HepG2 (cell line): ENCODE measurements around the gene SERINC4. TPM values are rescaled to one million over a fixed set of nuclear protein-coding genes. Genes with fewer than 3 reads are reported as not detected.

Experiments
- ATAD3A ChIP-seq: sonication (generic); formaldehyde crosslinking; IDR thresholded peaks from 2 replicates; pipeline ENCODE4 v1.4.0; 2020; ENCODE audit warnings: missing genetic modification reagents
- CCDC6 ChIP-seq: sonication (generic); formaldehyde crosslinking; IDR thresholded peaks from 2 replicates; pipeline ENCODE4 v1.8.1; 2022; ENCODE audit warnings: mild to moderate bottlenecking, missing genetic modification reagents, moderate library complexity
- DPF2 ChIP-seq: sonication (generic); formaldehyde crosslinking; IDR thresholded peaks from 2 replicates; pipeline ENCODE4 v1.4.0; 2020; ENCODE audit warnings: mild to moderate bottlenecking, low read depth, missing genetic modification reagents, borderline replicate concordance
- GATAD2A ChIP-seq: IDR thresholded peaks from 2 replicates; pipeline ENCODE4 v1.6.1; 2016
- MAFG ChIP-seq: sonication (generic); formaldehyde crosslinking; IDR thresholded peaks from 2 replicates; pipeline ENCODE4 v1.5.1; 2020; ENCODE audit warnings: mild to moderate bottlenecking, missing genetic modification reagents
- MED8 ChIP-seq: sonication (generic); formaldehyde crosslinking; IDR thresholded peaks from 2 replicates; pipeline ENCODE4 v1.8.1; 2023; ENCODE audit warnings: mild to moderate bottlenecking, missing genetic modification reagents; ENCODE audit not compliant: insufficient replicate concordance
- NPAS2 ChIP-seq: sonication (generic); formaldehyde crosslinking; IDR thresholded peaks from 2 replicates; pipeline ENCODE4 v1.8.0; 2022; ENCODE audit warnings: mild to moderate bottlenecking, missing genetic modification reagents, borderline replicate concordance
- NR2F1 ChIP-seq, 2 experiments: fragments of 450-650 bp in 1 of 2; formaldehyde crosslinking in 1 of 2; IDR thresholded peaks; 2 replicates each; pipeline versions ENCODE4 v1.5.0 to v1.6.1; 2016 to 2020; ENCODE audit warnings: mild to moderate bottlenecking in 1 of 2, missing compliant biosample characterization in 1 of 2, missing genetic modification reagents in 1 of 2, moderate library complexity in 1 of 2
- RARG ChIP-seq: sonication (generic); formaldehyde crosslinking; IDR thresholded peaks from 2 replicates; pipeline ENCODE4 v1.4.0; 2020; ENCODE audit warnings: low read depth, mild to moderate bottlenecking, missing genetic modification reagents
- REXO4 ChIP-seq: sonication (generic); formaldehyde crosslinking; IDR thresholded peaks from 2 replicates; pipeline ENCODE4 v1.8.0; 2022; ENCODE audit warnings: missing genetic modification reagents, mild to moderate bottlenecking, borderline replicate concordance
- RFXAP ChIP-seq: sonication (generic); formaldehyde crosslinking; IDR thresholded peaks from 2 replicates; pipeline ENCODE4 v1.4.0; 2020; ENCODE audit warnings: missing genetic modification reagents, borderline replicate concordance
- SAFB2 ChIP-seq: sonication (generic); formaldehyde crosslinking; IDR thresholded peaks from 2 replicates; pipeline ENCODE4 v1.5.1; 2020; ENCODE audit warnings: missing genetic modification reagents, low read depth, mild to moderate bottlenecking, borderline replicate concordance
- SMAD9 ChIP-seq: sonication (generic); formaldehyde crosslinking; IDR thresholded peaks from 2 replicates; pipeline ENCODE4 v1.5.1; 2020; ENCODE audit warnings: mild to moderate bottlenecking, missing genetic modification reagents
- SOX6 ChIP-seq, 2 experiments: fragments of 450-650 bp in 1 of 2; sonication (generic) in 1 of 2; formaldehyde crosslinking in 1 of 2; IDR thresholded peaks; 2 replicates each; pipeline versions ENCODE4 v1.4.0 to v1.6.1; 2017 to 2020; ENCODE audit warnings: antibody characterized with exemption in 1 of 2, mild to moderate bottlenecking in 1 of 2, missing genetic modification reagents in 1 of 2
- SP5 ChIP-seq: IDR thresholded peaks from 2 replicates; pipeline ENCODE4 v1.6.1; 2016; ENCODE audit warnings: low read depth, borderline replicate concordance
- TAF1 ChIP-seq: sonication (generic); formaldehyde crosslinking; IDR thresholded peaks from 2 replicates; pipeline ENCODE4 v1.4.0; 2020; ENCODE audit warnings: missing genetic modification reagents
- TBX3 ChIP-seq: fragments of 450-650 bp; IDR thresholded peaks from 2 replicates; pipeline ENCODE4 v1.6.1; 2017; ENCODE audit warnings: antibody characterized with exemption, mild to moderate bottlenecking, inconsistent platforms, borderline replicate concordance
- ZBTB20 ChIP-seq: sonication (generic); formaldehyde crosslinking; IDR thresholded peaks from 2 replicates; pipeline ENCODE4 v1.8.1; 2023; ENCODE audit warnings: missing genetic modification reagents, low read depth, mild to moderate bottlenecking, borderline replicate concordance
- ZFP36L2 ChIP-seq: sonication (generic); formaldehyde crosslinking; IDR thresholded peaks from 2 replicates; pipeline ENCODE4 v1.4.0; 2020; ENCODE audit warnings: missing genetic modification reagents
- ZMYM2 ChIP-seq: sonication (generic); formaldehyde crosslinking; IDR thresholded peaks from 2 replicates; pipeline ENCODE4 v1.8.0; 2022; ENCODE audit warnings: mild to moderate bottlenecking, missing genetic modification reagents
- ZNF235 ChIP-seq: sonication (generic); formaldehyde crosslinking; IDR thresholded peaks from 2 replicates; pipeline ENCODE4 v1.8.1; 2023; ENCODE audit warnings: mild to moderate bottlenecking, missing genetic modification reagents, borderline replicate concordance
- ZNF891 ChIP-seq: sonication (generic); formaldehyde crosslinking; IDR thresholded peaks from 2 replicates; pipeline ENCODE4 v1.5.0; 2020; ENCODE audit warnings: mild to moderate bottlenecking, missing genetic modification reagents
- polyA plus RNA-seq, 8 experiments: library from polyadenylated mRNA; depleted of rRNA in 3 of 8; stranded (reverse) in 7 of 8; unstranded in 1 of 8; fragments of >200 nt; fragmentation: Illumina TruSeq in 4 of 8; extraction: Trizol in 4 of 8; gene quantifications; 2 replicates each; pipeline versions ENCODE4 v1.2.1 to v1.2.3, GENCODE V29; 2011 to 2016; ENCODE audit warnings: low read depth in 4 of 8, missing spikeins in 1 of 8, mixed read lengths in 1 of 8; ENCODE audit not compliant: insufficient read depth in 1 of 8
- total RNA-seq, 5 experiments: library from RNA; depleted of rRNA; stranded (reverse); fragments of >200 nt; fragmentation: Illumina TruSeq; extraction: Trizol; gene quantifications; 2 replicates each; pipeline ENCODE4 v1.2.3, GENCODE V29; 2016; ENCODE audit warnings: low read depth in 1 of 5
- TF ChIP-seq, protein P1 (sequence below): sonication (generic); formaldehyde crosslinking; IDR thresholded peaks from 2 replicates; pipeline ENCODE4 v1.5.0; 2020; ENCODE audit warnings: mild to moderate bottlenecking, missing genetic modification reagents, moderate library complexity
- TF ChIP-seq, protein P2 (sequence below): sonication (generic); formaldehyde crosslinking; IDR thresholded peaks from 2 replicates; pipeline ENCODE4 v1.8.1; 2022; ENCODE audit warnings: mild to moderate bottlenecking, missing genetic modification reagents
- TF ChIP-seq, protein P3 (sequence below): sonication (generic); formaldehyde crosslinking; IDR thresholded peaks from 2 replicates; pipeline ENCODE4 v1.5.1; 2020; ENCODE audit warnings: missing genetic modification reagents, mild to moderate bottlenecking, borderline replicate concordance

SERINC4 gene
- total and polyA plus RNA-seq, 2 of the 13 experiments (the other 11 are each of a cell fraction or from before 2014, with no cell fraction given) = not detected

DNA sequence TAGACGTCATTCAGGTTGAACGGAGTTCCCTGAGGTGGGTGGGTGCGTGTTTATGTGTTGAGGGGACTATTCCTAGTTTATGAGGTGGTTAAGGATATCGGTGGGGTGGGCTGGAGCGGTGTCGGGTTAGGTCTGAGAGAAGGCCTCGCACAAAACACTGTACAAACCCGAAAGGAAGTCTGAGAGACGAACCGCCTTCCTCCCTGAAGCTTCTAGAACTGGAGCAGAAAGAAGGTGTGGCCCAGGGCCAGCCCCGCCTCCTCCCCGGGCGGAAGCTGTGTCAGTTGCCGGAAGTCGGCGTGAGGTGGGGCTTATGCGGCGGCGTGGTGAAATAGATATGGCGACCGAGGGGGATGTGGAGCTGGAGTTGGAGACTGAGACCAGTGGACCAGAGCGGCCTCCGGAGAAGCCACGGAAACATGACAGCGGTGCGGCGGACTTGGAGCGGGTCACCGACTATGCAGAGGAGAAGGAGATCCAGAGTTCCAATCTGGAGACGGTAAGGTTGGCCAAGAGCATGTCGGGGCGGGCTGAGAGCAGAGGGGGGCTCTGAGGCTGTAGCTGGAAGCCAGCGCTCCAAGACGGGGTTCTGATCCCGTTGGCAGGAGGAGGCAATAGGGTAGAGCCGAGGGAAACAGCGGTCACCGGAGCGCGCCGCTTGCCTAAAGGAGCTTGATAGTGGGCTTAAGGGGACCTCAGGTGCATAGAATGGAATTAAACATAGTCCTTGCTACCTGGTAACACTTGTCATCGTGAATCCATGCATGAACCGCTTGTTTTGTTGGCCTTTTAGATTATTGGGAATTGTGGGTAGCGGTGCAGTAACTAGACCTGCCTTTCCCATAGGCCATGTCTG, 494 bp upstream of the SERINC4 start, which contains the start of gene HYPK (continued):
- TF ChIP-seq ZFP36L2 (CRISPR knock-in tag) (no peak; the same call in 1 of the 2 replicates), SAFB2 (no peak), MED8 (peak; percentile 44), NR2F1 (CRISPR knock-in tag; IDR thresholded peaks at IDR 0.05) (no peak), RARG (CRISPR knock-in tag) (no peak), ATAD3A (CRISPR knock-in tag) (0 out of 2 replicates have a peak, but pooled peaks have one; percentile 33), NPAS2 (CRISPR knock-in tag) (no peak), SP5 (CRISPR knock-in tag) (0 out of 2 replicates have a peak, but pooled peaks have one; percentile 26), ZNF891 (CRISPR knock-in tag) (peak; percentile 90), ZNF235 (CRISPR knock-in tag) (peak; percentile 74; the same call in 1 of the 2 replicates), MAFG (CRISPR knock-in tag) (no peak), SOX6 (IDR thresholded peaks at IDR 0.05) (no peak), SOX6 (CRISPR knock-in tag; IDR thresholded peaks at IDR 0.05) (peak; percentile 30; the same call in 1 of the 2 replicates), TBX3 (no peak), SMAD9 (CRISPR knock-in tag) (no peak), ZMYM2 (CRISPR knock-in tag) (no peak), TAF1 (peak; percentile 90), GATAD2A (CRISPR knock-in tag) (no peak; the same call in 1 of the 2 replicates), REXO4 (no peak), CCDC6 (CRISPR knock-in tag) (peak; percentile 47; the same call in 1 of the 2 replicates), DPF2 (no peak), RFXAP (CRISPR knock-in tag) (no peak), ZBTB20 (CRISPR knock-in tag) (no peak)
- TF ChIP-seq, protein P1, sequence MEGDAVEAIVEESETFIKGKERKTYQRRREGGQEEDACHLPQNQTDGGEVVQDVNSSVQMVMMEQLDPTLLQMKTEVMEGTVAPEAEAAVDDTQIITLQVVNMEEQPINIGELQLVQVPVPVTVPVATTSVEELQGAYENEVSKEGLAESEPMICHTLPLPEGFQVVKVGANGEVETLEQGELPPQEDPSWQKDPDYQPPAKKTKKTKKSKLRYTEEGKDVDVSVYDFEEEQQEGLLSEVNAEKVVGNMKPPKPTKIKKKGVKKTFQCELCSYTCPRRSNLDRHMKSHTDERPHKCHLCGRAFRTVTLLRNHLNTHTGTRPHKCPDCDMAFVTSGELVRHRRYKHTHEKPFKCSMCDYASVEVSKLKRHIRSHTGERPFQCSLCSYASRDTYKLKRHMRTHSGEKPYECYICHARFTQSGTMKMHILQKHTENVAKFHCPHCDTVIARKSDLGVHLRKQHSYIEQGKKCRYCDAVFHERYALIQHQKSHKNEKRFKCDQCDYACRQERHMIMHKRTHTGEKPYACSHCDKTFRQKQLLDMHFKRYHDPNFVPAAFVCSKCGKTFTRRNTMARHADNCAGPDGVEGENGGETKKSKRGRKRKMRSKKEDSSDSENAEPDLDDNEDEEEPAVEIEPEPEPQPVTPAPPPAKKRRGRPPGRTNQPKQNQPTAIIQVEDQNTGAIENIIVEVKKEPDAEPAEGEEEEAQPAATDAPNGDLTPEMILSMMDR (CRISPR knock-in tag) = no peak
- TF ChIP-seq, protein P2, sequence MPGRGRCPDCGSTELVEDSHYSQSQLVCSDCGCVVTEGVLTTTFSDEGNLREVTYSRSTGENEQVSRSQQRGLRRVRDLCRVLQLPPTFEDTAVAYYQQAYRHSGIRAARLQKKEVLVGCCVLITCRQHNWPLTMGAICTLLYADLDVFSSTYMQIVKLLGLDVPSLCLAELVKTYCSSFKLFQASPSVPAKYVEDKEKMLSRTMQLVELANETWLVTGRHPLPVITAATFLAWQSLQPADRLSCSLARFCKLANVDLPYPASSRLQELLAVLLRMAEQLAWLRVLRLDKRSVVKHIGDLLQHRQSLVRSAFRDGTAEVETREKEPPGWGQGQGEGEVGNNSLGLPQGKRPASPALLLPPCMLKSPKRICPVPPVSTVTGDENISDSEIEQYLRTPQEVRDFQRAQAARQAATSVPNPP (CRISPR knock-in tag) = no peak
- TF ChIP-seq, protein P3, sequence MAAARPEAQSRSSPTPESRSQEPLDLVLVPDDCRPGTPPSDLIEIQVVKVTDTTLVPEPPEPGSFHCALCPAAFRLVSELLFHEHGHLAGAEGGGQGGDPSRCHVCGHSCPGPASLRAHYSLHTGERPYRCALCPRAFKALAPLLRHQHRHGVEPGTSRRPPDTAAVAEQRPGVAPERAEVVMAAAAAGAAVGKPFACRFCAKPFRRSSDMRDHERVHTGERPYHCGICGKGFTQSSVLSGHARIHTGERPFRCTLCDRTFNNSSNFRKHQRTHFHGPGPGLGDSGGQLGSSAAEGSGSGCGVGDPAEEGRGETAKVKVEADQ (CRISPR knock-in tag) = no peak
